GM18909 (cell line): ENCODE results near the gene FICD.

ENCODE experiments used
- ATAC-seq: cut with Tn5 transposase; IDR thresholded peaks from one replicate; pipeline ENCODE4 v1.9.1; 2021; ENCODE audit warnings: mild to moderate bottlenecking; ENCODE audit not compliant: unreplicated experiment, poor library complexity

Gene FICD

GRCh38 chr12:108562348-108563135 lies 47.5 kb downstream of the FICD start, which contains the start of gene ISCU:
TSS of gene ISCU (plus strand) at chr12:108562596. CDS start at chr12:108562623, 27 bp downstream.
- peak; percentile 67 for ATAC-seq

DNA sequence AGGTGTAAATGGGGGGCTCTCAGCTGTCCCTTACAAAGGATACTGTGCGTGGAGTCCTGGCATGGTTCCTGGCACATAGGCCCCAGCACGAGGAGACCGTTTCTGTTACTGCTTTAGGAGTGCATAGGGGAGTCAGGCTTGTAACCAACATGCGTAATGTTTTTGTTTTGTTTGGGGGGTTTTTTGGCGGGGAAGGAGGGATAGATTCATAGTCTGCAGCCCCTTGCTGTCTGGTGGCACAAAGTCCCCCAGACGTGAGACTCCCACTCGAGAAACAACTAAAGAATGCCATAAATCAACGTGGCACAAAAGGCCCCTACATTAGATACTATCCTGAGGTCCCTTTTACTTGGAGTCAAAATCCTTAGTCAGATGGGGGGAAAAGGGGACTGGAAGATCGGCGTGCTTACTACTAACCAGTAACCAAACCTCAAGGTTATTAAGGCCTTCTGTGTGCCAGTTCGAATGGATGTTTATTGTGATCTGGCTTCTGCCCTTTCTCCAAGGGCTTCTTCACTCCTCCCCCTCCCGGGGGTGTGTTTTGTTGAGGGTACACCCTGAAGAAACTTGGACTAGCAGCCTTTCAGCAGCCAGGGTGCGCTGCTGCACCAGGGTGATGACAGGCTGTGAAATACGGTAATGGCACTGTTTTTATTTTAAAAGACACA lies 48.2 kb downstream of the FICD start:
- peak; percentile 39 for ATAC-seq

GRCh38 chr12:108563804-108564151 lies 48.7 kb downstream of the FICD start:
- no peak for ATAC-seq

DNA sequence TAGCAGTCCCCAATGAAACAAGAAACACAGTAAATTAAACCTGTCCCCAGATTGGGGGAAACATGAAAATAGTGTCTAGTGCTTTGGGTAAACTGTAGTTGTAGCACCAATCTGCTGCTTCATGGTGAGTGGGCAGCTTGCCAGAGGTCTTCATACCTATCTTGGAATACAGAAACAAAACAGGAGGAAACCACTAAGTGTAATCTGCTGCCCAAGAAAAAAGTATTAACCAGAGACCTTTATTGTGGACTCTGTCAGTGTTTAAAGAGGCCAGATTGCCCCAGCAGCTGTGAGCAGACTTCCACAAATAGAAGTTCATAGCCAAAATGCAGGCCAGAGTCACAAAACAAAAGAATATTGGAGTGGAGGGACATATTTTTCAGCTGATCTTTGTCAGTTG lies 49.6 kb downstream of the FICD start:
- ATAC-seq: no peak

- no peak for ATAC-seq
Observed at GRCh38 chr12:108565146-108565545, 50.1 kb downstream of the FICD start.

GRCh38 chr12:108565976-108566375 lies 50.9 kb downstream of the FICD start:
- ATAC-seq: no peak

GRCh38 chr12:108566452-108566851 lies 51.4 kb downstream of the FICD start:
- ATAC-seq: no peak

GRCh38 chr12:108567406-108568337 lies 52.6 kb downstream of the FICD start:
- ATAC-seq: no peak

- peak; percentile 75 for ATAC-seq
Observed at GRCh38 chr12:108568338-108569154, 53.5 kb downstream of the FICD start.
